Transverse colon (tissue), 4 donors: Measurements from ENCODE around the gene LY6G6C.

Source experiments
- CTCF ChIP-seq, 5 experiments: fragments of 200-600 bp in 3 of 5; fragments of 450-650 bp in 2 of 5; sonication (generic) in 3 of 5; IDR thresholded peaks; 1 replicate in 2 of 5; 2 replicates in 3 of 5; pipeline ENCODE4 v1.5.1; 2016 to 2017; ENCODE audit warnings: antibody characterized with exemption in 5 of 5, inconsistent platforms in 3 of 5, mild to moderate bottlenecking in 2 of 5, moderate library complexity in 1 of 5
- EP300 ChIP-seq: sonication (generic); formaldehyde crosslinking; IDR thresholded peaks from one replicate; pipeline ENCODE4 v1.6.1; 2017; ENCODE audit warnings: antibody characterized with exemption, low read depth
- POLR2A ChIP-seq: fragments of 450-650 bp; IDR thresholded peaks from one replicate; pipeline ENCODE4 v1.6.1; 2016; ENCODE audit warnings: antibody characterized with exemption, mild to moderate bottlenecking, moderate library complexity
- POLR2AphosphoS5 ChIP-seq, 3 donors: sonication (generic); formaldehyde crosslinking; IDR thresholded peaks; one replicate each; pipeline ENCODE4 v1.6.1; 2016; ENCODE audit warnings: antibody characterized with exemption in 3 of 3

- TF ChIP-seq POLR2AphosphoS5 (IDR thresholded peaks at IDR 0.05) = no peak
- no peak for TF ChIP-seq POLR2A
- TF ChIP-seq CTCF (IDR thresholded peaks at IDR 0.05) = no peak
- TF ChIP-seq EP300 = no peak
Observed at GRCh38 chr6:31717499-31718222, 3.9 kb downstream of the LY6G6C start.
